KMS-11 (cell line): ENCODE measurements around the gene ZDHHC21.

Experiments
- H2AFZ ChIP-seq: fragments of 200-600 bp; sonication (generic); 2 replicates; pipeline ENCODE4 v1.6.1; 2016; ENCODE audit warnings: antibody characterized with exemption, mixed run types, low read depth
- H3K27ac ChIP-seq: fragments of 200-600 bp; sonication (generic); 2 replicates; pipeline ENCODE4 v1.6.1; 2016; ENCODE audit warnings: mild to moderate bottlenecking, mixed run types
- H3K27me3 ChIP-seq: fragments of 200-600 bp; sonication (generic); 2 replicates; pipeline ENCODE4 v1.6.1; 2017; ENCODE audit warnings: mild to moderate bottlenecking, low read depth, mixed run types, moderate library complexity; ENCODE audit not compliant: insufficient read depth
- H3K36me3 ChIP-seq: fragments of 200-600 bp; sonication (generic); 2 replicates; pipeline ENCODE4 v1.6.1; 2017; ENCODE audit warnings: mild to moderate bottlenecking, mixed run types; ENCODE audit not compliant: insufficient read depth
- H3K4me1 ChIP-seq: fragments of 200-600 bp; sonication (generic); 2 replicates; pipeline ENCODE4 v1.6.1; 2016; ENCODE audit warnings: mild to moderate bottlenecking, low read depth, mixed run types; ENCODE audit not compliant: poor library complexity, severe bottlenecking
- H3K4me2 ChIP-seq: fragments of 200-600 bp; sonication (generic); 2 replicates; pipeline ENCODE4 v1.7.0; 2016; ENCODE audit warnings: mild to moderate bottlenecking, mixed run types
- H3K4me3 ChIP-seq: fragments of 200-600 bp; sonication (generic); IDR thresholded peaks from 2 replicates; pipeline ENCODE4 v1.6.1; 2017; ENCODE audit warnings: low read depth, low read length, mixed read lengths; ENCODE audit not compliant: insufficient read depth
- H3K79me2 ChIP-seq: fragments of 200-600 bp; sonication (generic); 2 replicates; pipeline ENCODE4 v1.6.1; 2016; ENCODE audit warnings: low read depth, mixed run types; ENCODE audit not compliant: insufficient read depth
- H3K9ac ChIP-seq: fragments of 200-600 bp; sonication (generic); 2 replicates; pipeline ENCODE4 v1.6.1; 2016; ENCODE audit warnings: mild to moderate bottlenecking, mixed run types
- H4K20me1 ChIP-seq: fragments of 200-600 bp; sonication (generic); 2 replicates; pipeline ENCODE4 v1.6.1; 2016; ENCODE audit warnings: mild to moderate bottlenecking, mixed run types; ENCODE audit not compliant: insufficient read depth
- TF ChIP-seq, protein P1 (sequence below): fragments of 200-600 bp; sonication (generic); conservative IDR thresholded peaks from 2 replicates; pipeline ENCODE4 v1.6.1; 2017; ENCODE audit warnings: low read depth, mild to moderate bottlenecking, antibody characterized with exemption, low read length, moderate library complexity, mixed read lengths

The ZDHHC21 gene

DNA sequence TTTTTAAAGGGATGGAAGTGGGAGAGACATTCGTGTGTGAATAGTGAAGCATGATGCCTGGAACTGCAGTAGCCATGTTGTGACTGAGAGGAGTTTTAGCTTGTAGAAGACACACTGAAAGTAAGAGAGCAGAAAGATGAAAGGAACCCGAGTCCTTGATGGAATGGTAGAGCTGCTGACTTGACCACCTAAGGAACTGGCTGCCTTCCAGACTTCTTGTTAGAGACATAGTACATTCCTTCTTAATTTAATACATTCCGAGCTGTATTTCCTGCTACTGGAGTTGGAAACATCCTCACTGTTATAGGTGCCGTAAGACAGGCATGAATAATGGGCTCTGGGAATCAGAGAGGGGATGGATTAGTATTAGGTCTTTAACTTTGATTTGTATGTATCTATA lies 21.9 kb upstream of the ZDHHC21 start:
- no peaks in the 10 kb centered on the region for H3K79me2 ChIP-seq
- no peak overlapping the region for H3K9ac ChIP-seq
- no peak overlapping the region for H2AFZ ChIP-seq
- H3K4me1 ChIP-seq, result no peaks in the 10 kb centered on the region
- no peak overlapping the region for H3K4me3 ChIP-seq
- H4K20me1 ChIP-seq, result no peaks in the 10 kb centered on the region
- no peak overlapping the region for H3K27ac ChIP-seq
- no peaks in the 10 kb centered on the region for H3K27me3 ChIP-seq
- H3K4me2 ChIP-seq, result no peak overlapping the region
- TF ChIP-seq, protein P1, sequence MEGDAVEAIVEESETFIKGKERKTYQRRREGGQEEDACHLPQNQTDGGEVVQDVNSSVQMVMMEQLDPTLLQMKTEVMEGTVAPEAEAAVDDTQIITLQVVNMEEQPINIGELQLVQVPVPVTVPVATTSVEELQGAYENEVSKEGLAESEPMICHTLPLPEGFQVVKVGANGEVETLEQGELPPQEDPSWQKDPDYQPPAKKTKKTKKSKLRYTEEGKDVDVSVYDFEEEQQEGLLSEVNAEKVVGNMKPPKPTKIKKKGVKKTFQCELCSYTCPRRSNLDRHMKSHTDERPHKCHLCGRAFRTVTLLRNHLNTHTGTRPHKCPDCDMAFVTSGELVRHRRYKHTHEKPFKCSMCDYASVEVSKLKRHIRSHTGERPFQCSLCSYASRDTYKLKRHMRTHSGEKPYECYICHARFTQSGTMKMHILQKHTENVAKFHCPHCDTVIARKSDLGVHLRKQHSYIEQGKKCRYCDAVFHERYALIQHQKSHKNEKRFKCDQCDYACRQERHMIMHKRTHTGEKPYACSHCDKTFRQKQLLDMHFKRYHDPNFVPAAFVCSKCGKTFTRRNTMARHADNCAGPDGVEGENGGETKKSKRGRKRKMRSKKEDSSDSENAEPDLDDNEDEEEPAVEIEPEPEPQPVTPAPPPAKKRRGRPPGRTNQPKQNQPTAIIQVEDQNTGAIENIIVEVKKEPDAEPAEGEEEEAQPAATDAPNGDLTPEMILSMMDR, result no peak
- H3K36me3 ChIP-seq, result no peaks in the 10 kb centered on the region

DNA sequence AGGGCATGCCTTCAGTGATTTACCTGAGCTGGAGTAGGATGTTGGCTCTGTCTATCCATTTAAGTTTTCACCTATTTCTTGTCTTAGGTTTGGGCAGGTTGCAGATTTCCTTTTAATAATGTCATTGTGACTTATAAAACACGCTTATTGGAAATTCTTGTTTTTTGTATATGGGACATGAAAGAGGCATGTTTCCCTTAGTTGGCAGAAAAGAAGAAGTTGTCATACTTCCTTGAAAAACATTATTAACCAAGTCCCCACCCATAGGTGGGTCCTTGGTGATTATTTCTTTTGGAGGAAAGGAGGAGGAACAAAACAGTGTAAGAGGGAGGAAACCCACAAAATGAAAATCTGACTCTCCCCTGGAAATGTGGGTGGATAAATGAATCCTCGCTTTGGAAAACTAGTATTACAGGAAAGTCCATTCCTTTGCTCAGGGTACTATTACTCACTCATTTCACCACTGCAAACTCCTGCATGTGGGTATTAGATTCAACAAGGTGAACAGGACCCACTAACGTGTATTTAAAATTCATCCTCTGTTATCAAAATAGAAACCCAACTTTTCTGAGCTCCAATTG lies 20.0 kb upstream of the ZDHHC21 start:
- no peaks in the 10 kb centered on the region for H4K20me1 ChIP-seq
- TF ChIP-seq, protein P1, result no peak
- H3K79me2 ChIP-seq, result no peaks in the 10 kb centered on the region
- H3K27me3 ChIP-seq, result no peaks in the 10 kb centered on the region
- no peak overlapping the region for H3K4me2 ChIP-seq
- no peak overlapping the region for H3K9ac ChIP-seq
- H3K4me3 ChIP-seq, result no peak overlapping the region
- H3K27ac ChIP-seq, result no peak overlapping the region
- H2AFZ ChIP-seq, result no peak overlapping the region
- H3K4me1 ChIP-seq, result no peaks in the 10 kb centered on the region
- H3K36me3 ChIP-seq, result no peaks in the 10 kb centered on the region

DNA sequence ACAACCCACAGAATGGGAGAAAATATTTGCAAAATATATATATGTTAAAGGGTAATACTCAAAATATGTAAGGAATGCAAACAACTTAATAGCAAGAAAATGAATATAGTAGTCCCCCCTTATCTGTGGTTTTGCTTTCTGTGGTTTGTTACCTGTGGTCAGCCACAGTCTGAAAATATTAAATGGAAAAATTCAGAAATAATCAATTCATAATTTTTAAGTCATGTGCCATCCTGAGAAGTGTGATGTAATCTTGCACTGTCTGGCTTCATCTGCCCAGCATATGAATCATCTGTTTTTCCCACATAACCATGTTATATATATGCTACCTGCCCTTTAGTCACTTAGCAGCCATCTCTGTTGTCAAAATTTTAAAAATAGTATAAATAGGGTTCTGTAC lies 17.6 kb upstream of the ZDHHC21 start:
- H3K4me3 ChIP-seq, result no peak overlapping the region
- H3K79me2 ChIP-seq, result no peaks in the 10 kb centered on the region
- H3K27ac ChIP-seq, result no peak overlapping the region
- H3K36me3 ChIP-seq, result no peaks in the 10 kb centered on the region
- H3K4me2 ChIP-seq, result no peak overlapping the region
- no peak overlapping the region for H3K9ac ChIP-seq
- TF ChIP-seq, protein P1, result no peak
- H3K4me1 ChIP-seq, result no peaks in the 10 kb centered on the region
- no peaks in the 10 kb centered on the region for H3K27me3 ChIP-seq
- no peaks in the 10 kb centered on the region for H4K20me1 ChIP-seq
- H2AFZ ChIP-seq, result no peak overlapping the region

DNA sequence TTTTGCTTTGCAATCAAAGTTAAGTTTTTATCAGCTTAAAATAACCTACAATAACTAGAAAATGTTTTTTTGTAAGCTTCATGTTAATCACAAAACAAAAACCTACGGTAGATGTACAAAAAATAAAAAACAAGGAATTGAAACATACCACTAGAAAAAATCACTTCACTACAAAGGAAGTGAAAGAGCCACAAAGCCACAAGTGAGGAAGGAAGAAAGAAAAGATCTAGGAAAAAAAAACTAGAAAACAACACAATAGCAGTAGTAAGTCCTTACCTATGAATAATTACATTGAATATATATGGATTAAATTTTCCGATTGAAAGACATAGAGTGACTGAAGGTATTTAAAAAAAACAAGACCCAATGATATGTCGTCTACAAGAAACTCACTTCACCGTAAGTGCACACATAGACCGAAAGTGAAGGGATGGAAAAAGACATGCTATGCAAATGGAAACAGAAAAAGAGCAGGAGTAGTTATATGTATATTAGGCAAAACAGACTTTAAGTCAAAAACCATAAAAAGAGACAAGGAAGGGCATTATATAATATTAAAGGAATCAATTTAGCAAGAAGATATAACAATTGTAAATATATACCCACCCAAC lies 13.4 kb upstream of the ZDHHC21 start:
- H3K27ac ChIP-seq, result no peak overlapping the region
- H3K36me3 ChIP-seq, result no peaks in the 10 kb centered on the region
- no peaks in the 10 kb centered on the region for H3K79me2 ChIP-seq
- H3K4me3 ChIP-seq, result no peak overlapping the region
- H3K4me1 ChIP-seq, result no peaks in the 10 kb centered on the region
- H3K9ac ChIP-seq, result no peak overlapping the region
- no peak overlapping the region for H3K4me2 ChIP-seq
- no peaks in the 10 kb centered on the region for H4K20me1 ChIP-seq
- no peaks in the 10 kb centered on the region for H3K27me3 ChIP-seq
- H2AFZ ChIP-seq, result no peak overlapping the region
- TF ChIP-seq, protein P1, result no peak
